Adipocyte (in vitro differentiated cells): ENCODE data around the gene CLCNKA.
"Not testable (repeated sequence)": the region's sequence is repeated elsewhere in the genome, so short reads cannot be mapped to it uniquely, and the experiment has no call there.

Experiments used
- DNase-seq: peaks from one replicate; pipeline ENCODE4 v3.0.0-alpha.2; 2015; ENCODE audit warnings: low read depth
- H3K27me3 ChIP-seq: replicated peaks from 2 replicates; pipeline ENCODE4 v1.7.0; 2013; ENCODE audit warnings: mild to moderate bottlenecking, low read length, moderate library complexity; ENCODE audit not compliant: control insufficient read depth, insufficient read depth
- H3K36me3 ChIP-seq: 2 replicates; pipeline ENCODE4 v1.7.0; 2013; ENCODE audit warnings: low read length, mild to moderate bottlenecking, moderate library complexity; ENCODE audit not compliant: control insufficient read depth, insufficient read depth, severe bottlenecking
- H3K4me1 ChIP-seq: 2 replicates; pipeline ENCODE4 v1.7.0; 2013; ENCODE audit warnings: mild to moderate bottlenecking, low read length, moderate library complexity; ENCODE audit not compliant: control insufficient read depth, insufficient read depth
- H3K4me3 ChIP-seq: 2 replicates; pipeline ENCODE4 v1.7.0; 2013; ENCODE audit warnings: mild to moderate bottlenecking, low read length, moderate library complexity
- H3K9ac ChIP-seq: 2 replicates; pipeline ENCODE4 v1.7.0; 2013; ENCODE audit warnings: mild to moderate bottlenecking, low read length, moderate library complexity
- H3K9me3 ChIP-seq: 2 replicates; pipeline ENCODE4 v1.7.0; 2013; ENCODE audit warnings: mild to moderate bottlenecking, low read length, moderate library complexity; ENCODE audit not compliant: control insufficient read depth

CLCNKA gene

GRCh38 chr1:16047791-16048475, 26.1 kb downstream of the CLCNKA start:
- Histone ChIP-seq H3K9me3 (no peaks in the 10 kb centered on the region), H3K27me3 (no peaks in the 10 kb centered on the region), H3K4me1 (no peaks in the 10 kb centered on the region), H3K9ac (no peak overlapping the region), H3K36me3 (no peaks in the 10 kb centered on the region), H3K4me3 (no peak overlapping the region)
- no peak for DNase-seq

- Histone ChIP-seq H3K4me3 (peak overlapping the region; percentile 72), H3K36me3 (no peaks in the 10 kb centered on the region), H3K9me3 (no peaks in the 10 kb centered on the region), H3K27me3 (no peaks in the 10 kb centered on the region), H3K4me1 (no peaks in the 10 kb centered on the region), H3K9ac (peak overlapping the region; percentile 64)
- peak; percentile 55 for DNase-seq
Observed at GRCh38 chr1:16048573-16049189, 26.8 kb downstream of the CLCNKA start.

- no peaks in the 10 kb centered on the region for H3K9me3 ChIP-seq
- H3K4me1 ChIP-seq: no peaks in the 10 kb centered on the region
- H3K4me3 ChIP-seq: no peak overlapping the region
- H3K36me3 ChIP-seq: no peaks in the 10 kb centered on the region
- H3K27me3 ChIP-seq: no peaks in the 10 kb centered on the region
- no peak for DNase-seq
- no peak overlapping the region for H3K9ac ChIP-seq
Observed at GRCh38 chr1:16050328-16050727, 28.5 kb downstream of the CLCNKA start.

GRCh38 chr1:16051039-16051438, 29.2 kb downstream of the CLCNKA start:
- Histone ChIP-seq H3K36me3 (no peaks in the 10 kb centered on the region), H3K4me1 (no peaks in the 10 kb centered on the region), H3K9ac (no peak overlapping the region), H3K27me3 (no peaks in the 10 kb centered on the region), H3K4me3 (no peak overlapping the region), H3K9me3 (no peaks in the 10 kb centered on the region)
- DNase-seq: no peak

- H3K27me3 ChIP-seq, DNase-seq, H3K9ac ChIP-seq, H3K9me3 ChIP-seq, H3K4me3 ChIP-seq, H3K36me3 ChIP-seq, H3K4me1 ChIP-seq: not testable (repeated sequence)
Observed at GRCh38 chr1:16051949-16052348, 30.1 kb downstream of the CLCNKA start.

GRCh38 chr1:16053781-16054502, 32.1 kb downstream of the CLCNKA start:
- Histone ChIP-seq H3K27me3 (peaks cover 4% of the 10 kb centered on the region), H3K9ac (no peak overlapping the region), H3K36me3 (no peaks in the 10 kb centered on the region), H3K9me3 (no peaks in the 10 kb centered on the region), H3K4me3 (no peak overlapping the region), H3K4me1 (no peaks in the 10 kb centered on the region)
- no peak for DNase-seq

- no peak overlapping the region for H3K9ac ChIP-seq
- H3K9me3 ChIP-seq: no peaks in the 10 kb centered on the region
- DNase-seq: no peak
- H3K27me3 ChIP-seq: peaks cover 4% of the 10 kb centered on the region
- H3K4me1 ChIP-seq: no peaks in the 10 kb centered on the region
- no peaks in the 10 kb centered on the region for H3K36me3 ChIP-seq
- H3K4me3 ChIP-seq: no peak overlapping the region
Observed at GRCh38 chr1:16054598-16055540, 33.0 kb downstream of the CLCNKA start.

GRCh38 chr1:16055613-16056520, 34.0 kb downstream of the CLCNKA start:
- Histone ChIP-seq H3K27me3 (peaks cover 5% of the 10 kb centered on the region), H3K9me3 (no peaks in the 10 kb centered on the region), H3K4me3 (no peak overlapping the region), H3K36me3 (no peaks in the 10 kb centered on the region), H3K4me1 (no peaks in the 10 kb centered on the region), H3K9ac (no peak overlapping the region)
- peak; percentile 91 for DNase-seq

- H3K4me1 ChIP-seq, DNase-seq, H3K27me3 ChIP-seq, H3K9ac ChIP-seq, H3K4me3 ChIP-seq, H3K36me3 ChIP-seq, H3K9me3 ChIP-seq: not testable (repeated sequence)
Observed at GRCh38 chr1:16056521-16056912, 34.7 kb downstream of the CLCNKA start.

GRCh38 chr1:16057314-16057915, 35.6 kb downstream of the CLCNKA start:
- not testable (repeated sequence) for H3K27me3 ChIP-seq, H3K36me3 ChIP-seq, H3K9ac ChIP-seq, H3K4me1 ChIP-seq, DNase-seq, H3K4me3 ChIP-seq, H3K9me3 ChIP-seq
